Lower leg skin (tissue), 3 donors: ENCODE data around the gene NMRK2.

Source experiments
- POLR2A ChIP-seq, 2 donors: fragments of 450-650 bp; IDR thresholded peaks; one replicate each; pipeline ENCODE4 v1.6.1; 2016 to 2017; ENCODE audit warnings: antibody characterized with exemption in 2 of 2, mild to moderate bottlenecking in 1 of 2, moderate library complexity in 1 of 2
- TF ChIP-seq, protein P1 (sequence below), 3 donors: fragments of 450-650 bp; IDR thresholded peaks; one replicate each; pipeline ENCODE4 v1.5.1; 2016; ENCODE audit warnings: antibody characterized with exemption in 3 of 3, mild to moderate bottlenecking in 3 of 3, moderate library complexity in 2 of 3

- TF ChIP-seq POLR2A (IDR thresholded peaks at IDR 0.05), result no peak
- TF ChIP-seq, protein P1, sequence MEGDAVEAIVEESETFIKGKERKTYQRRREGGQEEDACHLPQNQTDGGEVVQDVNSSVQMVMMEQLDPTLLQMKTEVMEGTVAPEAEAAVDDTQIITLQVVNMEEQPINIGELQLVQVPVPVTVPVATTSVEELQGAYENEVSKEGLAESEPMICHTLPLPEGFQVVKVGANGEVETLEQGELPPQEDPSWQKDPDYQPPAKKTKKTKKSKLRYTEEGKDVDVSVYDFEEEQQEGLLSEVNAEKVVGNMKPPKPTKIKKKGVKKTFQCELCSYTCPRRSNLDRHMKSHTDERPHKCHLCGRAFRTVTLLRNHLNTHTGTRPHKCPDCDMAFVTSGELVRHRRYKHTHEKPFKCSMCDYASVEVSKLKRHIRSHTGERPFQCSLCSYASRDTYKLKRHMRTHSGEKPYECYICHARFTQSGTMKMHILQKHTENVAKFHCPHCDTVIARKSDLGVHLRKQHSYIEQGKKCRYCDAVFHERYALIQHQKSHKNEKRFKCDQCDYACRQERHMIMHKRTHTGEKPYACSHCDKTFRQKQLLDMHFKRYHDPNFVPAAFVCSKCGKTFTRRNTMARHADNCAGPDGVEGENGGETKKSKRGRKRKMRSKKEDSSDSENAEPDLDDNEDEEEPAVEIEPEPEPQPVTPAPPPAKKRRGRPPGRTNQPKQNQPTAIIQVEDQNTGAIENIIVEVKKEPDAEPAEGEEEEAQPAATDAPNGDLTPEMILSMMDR (IDR thresholded peaks at IDR 0.05), result no peak
Observed at GRCh38 chr19:3986260-3987041, 53.6 kb downstream of the NMRK2 start.
